Activated T-cell treated with anti-CD3 and anti-CD28 coated beads, Interleukin-2, amount 50 U/mL, for 4 hours (primary cell): ENCODE measurements around the gene GTSE1. TPM values are rescaled to one million over a fixed set of nuclear protein-coding genes. Genes with fewer than 3 reads are reported as not detected.
"Not testable (repeated sequence)": the region's sequence is repeated elsewhere in the genome, so short reads cannot be mapped to it uniquely, and the experiment has no call there.

Experiments used
- ATAC-seq, 2 donors: fragments of 200-7000 bp; cut with Tn5 transposase; one replicate each; pipeline ENCODE4 v1.10.0; 2021
- DNase-seq: peaks from one replicate; pipeline ENCODE4 v3.0.0-alpha.2; 2020
- H3K27me3 Mint-ChIP-seq: one replicate; pipeline ENCODE4 v1.8.0; 2021; ENCODE audit warnings: low read depth, mixed read lengths
- H3K36me3 Mint-ChIP-seq: one replicate; pipeline ENCODE4 v1.8.0; 2022; ENCODE audit warnings: mixed read lengths; ENCODE audit not compliant: insufficient read depth
- H3K4me1 Mint-ChIP-seq: one replicate; pipeline ENCODE4 v1.8.0; 2021; ENCODE audit warnings: low read depth, mixed read lengths
- H3K4me3 Mint-ChIP-seq: one replicate; pipeline ENCODE4 v1.8.0; 2021; ENCODE audit warnings: mild to moderate bottlenecking, moderate library complexity, mixed read lengths
- H3K9me3 Mint-ChIP-seq: one replicate; pipeline ENCODE4 v1.8.0; 2021; ENCODE audit warnings: mixed read lengths
- total RNA-seq, 3 donors: library from RNA; stranded (reverse); gene quantifications; one replicate each; pipeline ENCODE4 v1.2.1, GENCODE V29; 2021

The GTSE1 gene
- 1 to 10 TPM; 2.2 to 3.7 (median 2.7) TPM for total RNA-seq

DNA sequence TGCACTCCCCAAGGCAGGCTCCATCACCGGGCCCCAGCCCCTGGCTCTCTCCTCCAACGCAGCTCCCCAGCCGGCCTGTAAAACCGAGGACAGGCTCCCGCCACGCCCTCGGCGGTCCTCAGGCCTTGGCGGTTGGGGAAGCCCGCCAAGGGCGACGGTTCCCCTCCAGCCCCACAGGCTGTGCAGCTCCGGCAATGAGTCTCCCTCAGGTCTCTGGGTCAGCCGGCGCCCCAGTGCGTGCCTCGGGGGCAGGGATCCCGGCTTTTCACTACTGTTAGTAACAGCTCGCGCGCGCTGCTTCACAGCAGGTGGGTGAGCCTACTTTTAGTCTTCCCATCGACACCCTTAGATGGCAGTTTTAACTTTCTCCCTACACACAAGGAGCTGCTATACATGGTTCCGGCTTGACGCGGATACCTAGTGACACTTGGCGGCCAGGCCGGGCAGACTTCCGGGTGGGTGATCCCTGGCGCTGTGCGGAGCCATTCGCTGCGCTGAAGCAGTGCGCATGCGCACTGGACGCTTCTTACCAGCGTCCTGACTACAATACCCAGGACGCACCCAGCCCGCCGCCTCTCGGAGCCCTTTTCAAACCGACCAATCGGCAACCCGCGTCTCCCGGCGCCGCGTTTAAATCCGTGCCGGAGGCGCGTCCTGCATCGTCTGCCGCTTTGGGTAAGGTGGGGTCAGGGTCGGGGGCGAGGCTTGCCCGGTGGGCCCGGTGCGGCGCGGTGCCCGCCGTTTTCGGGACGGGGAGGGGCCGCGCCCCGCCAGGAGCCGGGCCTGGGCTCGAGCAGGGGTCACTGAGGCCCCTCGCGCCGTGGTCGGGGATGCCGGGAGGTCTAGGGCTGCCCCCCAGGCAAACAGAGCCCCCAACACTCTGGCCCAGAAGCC, at the start of gene GTSE1:
Gene GTSE1 (plus strand): TSS at position 614 of the 894 bp plus-strand sequence. CDS start 531 bp downstream, outside the sequence.
- H3K4me3 Mint-ChIP-seq, result peak within 1 kb of the TSS; percentile 82
- H3K36me3 Mint-ChIP-seq, result peaks cover 5% of the 10 kb centered on the region
- peaks cover 22% of the 10 kb centered on the region for H3K4me1 Mint-ChIP-seq
- H3K27me3 Mint-ChIP-seq, result peaks cover 7% of the 10 kb centered on the region
- H3K9me3 Mint-ChIP-seq, result peaks cover 5% of the 10 kb centered on the region
- ATAC-seq (peak; percentile 99), DNase-seq (peak; percentile 94)

GRCh38 chr22:46247443-46247975, 49.2 kb upstream of the GTSE1 start:
- Mint-ChIP-seq H3K4me1 (peaks cover 16% of the 10 kb centered on the region), H3K4me3 (peak overlapping the region; percentile 2), H3K9me3 (no peaks in the 10 kb centered on the region), H3K36me3 (no peaks in the 10 kb centered on the region), H3K27me3 (no peaks in the 10 kb centered on the region)
- DNase-seq (no peak), ATAC-seq (no peak)

GRCh38 chr22:46250035-46250782, 46.5 kb upstream of the GTSE1 start, which contains the start of gene CDPF1:
Gene CDPF1, minus strand, starts transcription at chr22:46250293. Its CDS starts 2,009 bp downstream, at chr22:46248284.
- DNase-seq (peak; percentile 89), ATAC-seq (peak; percentile 96 to 97)
- no peaks in the 10 kb centered on the region for H3K9me3 Mint-ChIP-seq
- H3K27me3 Mint-ChIP-seq, result no peaks in the 10 kb centered on the region
- peaks cover 21% of the 10 kb centered on the region for H3K4me1 Mint-ChIP-seq
- no peaks in the 10 kb centered on the region for H3K36me3 Mint-ChIP-seq
- peak within 1 kb of the TSS; percentile 78 for H3K4me3 Mint-ChIP-seq

DNA sequence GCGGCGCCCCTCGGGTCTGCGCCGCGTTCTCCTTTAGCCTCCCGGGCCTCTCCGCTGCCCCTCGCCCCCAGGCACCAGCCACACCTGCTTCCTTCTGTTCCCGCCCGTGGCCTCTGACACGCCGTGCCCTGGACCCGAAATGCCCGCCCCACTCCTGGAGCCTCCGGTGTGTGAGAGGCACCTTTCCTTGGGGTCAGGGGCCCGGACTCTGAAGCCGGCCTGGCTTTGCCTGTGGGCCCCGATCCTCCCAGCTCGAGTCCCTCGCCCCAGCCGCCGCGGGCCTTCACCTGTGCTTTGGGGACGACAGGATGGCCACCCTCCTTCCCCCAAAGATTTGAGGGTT, 45.9 kb upstream of the GTSE1 start:
- no peaks in the 10 kb centered on the region for H3K9me3 Mint-ChIP-seq
- ATAC-seq (peak in 1 of 2 donors; percentile 2), DNase-seq (no peak)
- H3K36me3 Mint-ChIP-seq, result no peaks in the 10 kb centered on the region
- H3K4me1 Mint-ChIP-seq, result peaks cover 21% of the 10 kb centered on the region
- H3K27me3 Mint-ChIP-seq, result no peaks in the 10 kb centered on the region
- H3K4me3 Mint-ChIP-seq, result peak overlapping the region; percentile 78

GRCh38 chr22:46251266-46251665, 45.4 kb upstream of the GTSE1 start:
- Mint-ChIP-seq H3K4me3 (peak overlapping the region; percentile 78), H3K27me3 (no peaks in the 10 kb centered on the region), H3K4me1 (peaks cover 21% of the 10 kb centered on the region), H3K36me3 (no peaks in the 10 kb centered on the region), H3K9me3 (no peaks in the 10 kb centered on the region)
- ATAC-seq, result no peak
- no peak for DNase-seq

DNA sequence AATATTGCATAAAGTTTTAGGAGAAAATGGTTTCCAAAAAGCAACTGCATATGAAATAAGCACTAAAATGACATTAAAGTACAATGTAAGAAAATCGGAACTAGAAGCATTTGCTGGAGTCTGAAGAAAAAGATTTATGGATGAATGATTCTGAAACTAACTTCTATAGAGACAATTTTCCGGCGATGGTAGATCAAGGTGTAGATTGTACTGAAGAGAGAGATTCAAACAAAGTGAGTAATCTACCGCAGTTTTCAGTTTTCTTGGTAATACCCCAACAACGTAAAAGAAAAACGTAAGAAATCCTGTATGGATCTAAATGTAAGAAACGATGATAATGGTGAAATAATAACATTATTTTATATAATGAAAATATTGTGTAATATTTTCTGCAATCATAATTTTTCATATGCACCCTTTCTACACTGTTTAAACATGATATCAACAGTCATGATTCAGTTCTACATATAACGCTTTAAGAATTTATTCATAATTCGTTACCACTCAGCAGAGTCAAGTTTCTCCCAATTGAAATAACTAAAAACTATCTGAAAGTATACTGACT, 44.8 kb upstream of the GTSE1 start:
- H3K4me1 Mint-ChIP-seq, result peaks cover 21% of the 10 kb centered on the region
- no peak for ATAC-seq
- H3K36me3 Mint-ChIP-seq, result no peaks in the 10 kb centered on the region
- H3K4me3 Mint-ChIP-seq, result peak overlapping the region; percentile 78
- no peaks in the 10 kb centered on the region for H3K9me3 Mint-ChIP-seq
- no peaks in the 10 kb centered on the region for H3K27me3 Mint-ChIP-seq
- no peak for DNase-seq

DNA sequence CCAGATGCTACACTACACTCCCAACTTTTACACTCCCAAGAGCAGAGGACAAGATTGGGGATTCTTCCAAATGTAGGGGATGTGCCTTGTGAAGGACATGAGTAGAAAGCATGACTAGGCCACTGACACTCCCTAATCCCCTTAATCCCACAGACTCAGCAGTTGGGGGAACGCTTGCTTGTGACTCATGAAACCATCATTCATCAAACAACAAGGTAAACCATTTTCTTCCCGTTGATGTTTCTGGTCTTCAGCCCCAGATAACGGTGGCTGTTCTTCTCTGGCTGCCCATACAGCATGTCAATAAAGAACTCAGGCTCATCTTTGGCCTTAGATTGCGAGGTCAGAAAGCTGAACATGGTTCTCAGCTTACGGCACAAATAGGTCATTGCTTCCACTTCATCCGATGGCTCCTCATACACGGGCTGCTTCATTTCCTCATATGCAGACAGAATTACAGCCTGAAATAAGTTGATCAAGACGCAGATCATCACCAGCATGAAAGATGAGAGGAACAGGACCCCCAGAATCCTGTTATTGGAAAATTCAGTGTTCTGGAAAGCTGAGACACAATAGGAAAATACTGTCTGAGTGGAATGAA, 40.2 kb upstream of the GTSE1 start:
- no peaks in the 10 kb centered on the region for H3K9me3 Mint-ChIP-seq
- peaks cover 22% of the 10 kb centered on the region for H3K27me3 Mint-ChIP-seq
- H3K4me3 Mint-ChIP-seq, result no peak overlapping the region
- ATAC-seq, result no peak
- DNase-seq, result no peak
- peaks cover 11% of the 10 kb centered on the region for H3K4me1 Mint-ChIP-seq
- no peaks in the 10 kb centered on the region for H3K36me3 Mint-ChIP-seq

GRCh38 chr22:46259374-46259773, 37.3 kb upstream of the GTSE1 start:
- DNase-seq (no peak), ATAC-seq (no peak)
- Mint-ChIP-seq H3K36me3 (no peaks in the 10 kb centered on the region), H3K4me3 (no peak overlapping the region), H3K9me3 (no peaks in the 10 kb centered on the region), H3K4me1 (peaks cover 4% of the 10 kb centered on the region), H3K27me3 (peaks cover 45% of the 10 kb centered on the region)

GRCh38 chr22:46260038-46260437, 36.6 kb upstream of the GTSE1 start:
- Mint-ChIP-seq H3K9me3 (no peaks in the 10 kb centered on the region), H3K27me3 (peaks cover 47% of the 10 kb centered on the region), H3K4me3 (no peak overlapping the region), H3K4me1 (peaks cover 4% of the 10 kb centered on the region), H3K36me3 (no peaks in the 10 kb centered on the region)
- no peak for ATAC-seq
- DNase-seq, result no peak

DNA sequence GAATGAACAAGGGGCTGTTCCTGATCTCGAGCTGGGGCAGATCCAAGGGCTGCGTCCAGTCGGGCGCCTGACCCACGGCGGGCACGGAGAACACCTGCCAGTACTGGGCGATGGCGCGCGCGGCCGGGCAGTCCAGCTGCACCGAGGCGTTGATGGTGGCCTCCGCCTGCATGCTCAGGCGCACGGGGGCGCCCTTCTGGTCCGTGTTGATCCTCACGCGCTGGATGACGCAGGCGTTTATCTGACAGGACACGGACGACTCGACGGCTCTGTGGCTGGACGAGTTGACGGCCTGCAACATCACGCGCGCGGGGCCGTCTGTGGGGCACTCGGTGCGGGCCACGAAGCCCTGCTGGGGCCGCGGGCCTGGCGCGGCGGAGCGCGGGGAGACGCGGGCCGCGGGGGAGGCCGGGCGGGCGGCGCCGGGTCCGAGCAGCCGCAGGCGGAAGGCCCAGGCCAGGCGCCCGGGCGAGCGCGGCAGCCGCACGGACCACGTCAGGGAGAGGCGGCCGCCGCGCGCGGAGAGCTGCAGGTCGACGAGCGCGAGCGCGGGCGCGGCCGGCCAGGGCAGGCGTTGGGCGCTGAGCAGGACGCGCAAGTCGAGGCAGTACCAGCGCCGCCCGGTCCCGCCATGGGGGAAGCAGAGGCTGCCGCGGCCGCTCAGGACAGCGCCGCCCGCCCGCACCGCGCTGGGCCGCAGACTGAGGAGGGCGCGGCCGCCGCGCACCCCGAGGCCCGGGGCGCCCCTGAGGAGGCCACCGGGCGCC, 34.0 kb upstream of the GTSE1 start:
- ATAC-seq, result peak; percentile 45 to 63
- no peak for DNase-seq
- H3K9me3 Mint-ChIP-seq, result no peaks in the 10 kb centered on the region
- peaks cover 10% of the 10 kb centered on the region for H3K4me1 Mint-ChIP-seq
- H3K4me3 Mint-ChIP-seq, result no peak overlapping the region
- peaks cover 58% of the 10 kb centered on the region for H3K27me3 Mint-ChIP-seq
- H3K36me3 Mint-ChIP-seq, result no peaks in the 10 kb centered on the region

- no peak for ATAC-seq
- Mint-ChIP-seq H3K4me1 (peaks cover 12% of the 10 kb centered on the region), H3K27me3 (peaks cover 58% of the 10 kb centered on the region), H3K4me3 (peak within 1 kb of the TSS; percentile 39), H3K9me3 (no peaks in the 10 kb centered on the region), H3K36me3 (no peaks in the 10 kb centered on the region)
- no peak for DNase-seq
These were observed 33.5 kb upstream of the GTSE1 start, which contains the start of gene PKDREJ for GRCh38 chr22:46263216-46263590. Gene PKDREJ, minus strand, starts transcription at chr22:46263343. Its CDS starts 21 bp downstream, at chr22:46263322.

DNA sequence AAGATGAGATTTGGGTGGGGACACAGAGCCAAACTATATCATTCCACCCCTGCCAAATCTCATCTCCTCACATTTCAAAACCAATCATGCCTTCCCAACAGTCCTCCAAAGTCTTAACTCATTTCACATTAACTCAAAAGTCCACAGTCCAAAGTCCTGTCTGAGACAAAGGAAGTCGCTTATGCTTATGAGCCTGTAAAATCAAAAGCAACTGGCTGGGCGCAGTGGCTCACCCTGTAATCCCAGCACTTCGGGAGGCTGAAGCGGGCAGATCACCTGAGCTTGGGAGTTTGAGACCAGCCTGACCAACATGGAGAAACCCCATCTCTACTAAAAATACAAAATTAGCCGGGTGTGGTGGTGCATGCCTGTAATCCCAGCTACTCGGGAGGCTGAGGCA, 32.1 kb upstream of the GTSE1 start:
- Mint-ChIP-seq H3K4me1 (peaks cover 15% of the 10 kb centered on the region), H3K27me3 (peaks cover 52% of the 10 kb centered on the region)
- not testable (repeated sequence) for DNase-seq, H3K4me3 Mint-ChIP-seq, ATAC-seq, H3K36me3 Mint-ChIP-seq, H3K9me3 Mint-ChIP-seq

GRCh38 chr22:46265627-46266026, 31.0 kb upstream of the GTSE1 start:
- not testable (repeated sequence) for H3K9me3 Mint-ChIP-seq, H3K36me3 Mint-ChIP-seq, DNase-seq, H3K4me3 Mint-ChIP-seq, ATAC-seq
- peaks cover 44% of the 10 kb centered on the region for H3K27me3 Mint-ChIP-seq
- H3K4me1 Mint-ChIP-seq, result peaks cover 19% of the 10 kb centered on the region
